ENCODE measurements around the gene TCTN1. TPM values are rescaled to one million over a fixed set of nuclear protein-coding genes. Genes with fewer than 3 reads are reported as not detected.
"Not testable (repeated sequence)": the region's sequence is repeated elsewhere in the genome, so short reads cannot be mapped to it uniquely, and the experiment has no call there.

TCTN1 gene
- total and polyA plus RNA-seq, 2 donors (not counting 1 experiment from before 2014, with no cell fraction given): 49.1 to 69.8 TPM

DNA sequence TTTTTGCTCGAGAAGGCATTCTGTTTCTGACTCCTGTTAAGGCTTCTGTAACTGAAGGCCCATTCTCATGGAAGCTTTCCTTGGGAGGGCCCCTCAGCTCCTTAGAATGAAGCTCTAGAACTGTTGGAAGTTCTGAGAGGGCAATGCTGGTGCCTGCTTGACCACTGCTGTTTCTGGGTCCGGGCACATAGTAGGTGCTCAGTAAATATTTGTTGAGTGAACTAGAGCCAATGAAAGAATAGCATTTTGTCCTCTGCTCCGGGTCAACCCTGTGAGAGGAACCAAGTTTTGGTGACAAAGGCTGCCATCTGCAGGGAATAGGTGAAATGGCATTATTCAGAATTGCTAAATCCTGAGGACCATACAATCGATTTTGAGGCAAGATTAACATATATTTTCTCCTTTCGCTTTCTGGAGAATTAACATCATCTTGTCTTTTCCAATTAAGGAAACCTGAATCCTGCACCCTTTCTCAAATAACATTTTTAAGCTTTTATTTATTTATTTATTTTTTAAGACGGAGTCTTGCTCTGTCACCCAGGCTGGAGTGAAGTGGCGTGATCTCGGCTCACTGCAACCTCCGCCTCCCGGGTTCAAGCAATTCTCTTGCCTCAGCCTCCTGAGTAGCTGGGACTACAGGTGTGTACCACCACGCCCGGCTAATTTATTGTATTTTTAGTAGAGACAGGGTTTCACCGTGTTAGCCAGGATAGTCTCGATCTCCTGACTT lies 11.7 kb upstream of the TCTN1 start:
- TF ChIP-seq, protein P1, sequence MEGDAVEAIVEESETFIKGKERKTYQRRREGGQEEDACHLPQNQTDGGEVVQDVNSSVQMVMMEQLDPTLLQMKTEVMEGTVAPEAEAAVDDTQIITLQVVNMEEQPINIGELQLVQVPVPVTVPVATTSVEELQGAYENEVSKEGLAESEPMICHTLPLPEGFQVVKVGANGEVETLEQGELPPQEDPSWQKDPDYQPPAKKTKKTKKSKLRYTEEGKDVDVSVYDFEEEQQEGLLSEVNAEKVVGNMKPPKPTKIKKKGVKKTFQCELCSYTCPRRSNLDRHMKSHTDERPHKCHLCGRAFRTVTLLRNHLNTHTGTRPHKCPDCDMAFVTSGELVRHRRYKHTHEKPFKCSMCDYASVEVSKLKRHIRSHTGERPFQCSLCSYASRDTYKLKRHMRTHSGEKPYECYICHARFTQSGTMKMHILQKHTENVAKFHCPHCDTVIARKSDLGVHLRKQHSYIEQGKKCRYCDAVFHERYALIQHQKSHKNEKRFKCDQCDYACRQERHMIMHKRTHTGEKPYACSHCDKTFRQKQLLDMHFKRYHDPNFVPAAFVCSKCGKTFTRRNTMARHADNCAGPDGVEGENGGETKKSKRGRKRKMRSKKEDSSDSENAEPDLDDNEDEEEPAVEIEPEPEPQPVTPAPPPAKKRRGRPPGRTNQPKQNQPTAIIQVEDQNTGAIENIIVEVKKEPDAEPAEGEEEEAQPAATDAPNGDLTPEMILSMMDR (IDR thresholded peaks at IDR 0.05): peak; percentile 85
- not testable (repeated sequence) for H3K9me3 Mint-ChIP-seq (ENCODE audit: insufficient read depth); H3K9me3 ChIP-seq (ENCODE audit: control extremely low read depth in 1 of 3, control insufficient read depth in 2 of 3, insufficient read depth in 1 of 3, low read length in 2 of 3); H3K27me3 Mint-ChIP-seq; H3K36me3 ChIP-seq (replicated peaks in 1 of 2; ENCODE audit: control extremely low read depth in 1 of 2, control insufficient read depth in 1 of 2, extremely low read depth in 1 of 2, insufficient read depth in 2 of 2, low read length in 1 of 2); H3K9ac ChIP-seq (ENCODE audit: low read length); H4K20me1 ChIP-seq (ENCODE audit: control insufficient read depth, insufficient read depth, low read length, poor library complexity, severe bottlenecking); H3K4me3 ChIP-seq (ENCODE audit: control extremely low read depth in 1 of 5, extremely low read depth in 1 of 5, insufficient read depth in 1 of 5, low read depth in 2 of 5, low read length in 4 of 5); H3K27me3 ChIP-seq (replicated peaks in 1 of 4; ENCODE audit: control extremely low read depth in 1 of 4, control insufficient read depth in 3 of 4, insufficient read depth in 4 of 4, low read length in 3 of 4)
- Histone ChIP-seq H2AFZ (ENCODE audit: insufficient read depth, low read depth, low read length, poor library complexity, severe bottlenecking) (peak overlapping the region; percentile 40), H3K4me1 (ENCODE audit: control insufficient read depth in 2 of 2, insufficient read depth in 2 of 2, low read length in 2 of 2) (peaks cover 60 to 69% of the 10 kb centered on the region in 2 donors), H3K79me2 (ENCODE audit: control insufficient read depth, insufficient read depth, low read length) (peaks cover 32% of the 10 kb centered on the region), H3K4me2 (replicated peaks; ENCODE audit: low read depth, low read length, poor library complexity, severe bottlenecking) (peak overlapping the region; percentile 8), H3K27ac (ENCODE audit: low read length in 2 of 2) (peak overlapping the region; percentile 37 to 60)
- Mint-ChIP-seq H3K27ac (peak overlapping the region; percentile 85), H3K4me3 (peak overlapping the region; percentile 7), H3K4me1 (peaks cover 51% of the 10 kb centered on the region)
- DNase-seq (peak; percentile 77), ATAC-seq (ENCODE audit: low read depth) (peak; percentile 34)
- POLR2A ChIA-PET: interaction anchor here (0.6 to 2.6 kb wide), 9 partner anchors 11 to 302 kb away, joined by 3 to 11 read pairs (median 5); partner anchors contain the start of genes ARPC3, FAM216A, GPN3 and TCTN1
- intact Hi-C loops (cut with micrococcal nuclease): loop anchor here (1.0 to 10.0 kb wide), 5 partner anchors 11 to 497 kb away; partner anchors contain the start of genes FAM216A, GPN3, RAD9B and VPS29
- CTCF ChIA-PET: interaction anchor here (0.7 to 9.7 kb wide), 54 partner anchors 9 to 286 kb away, joined by 3 to 329 read pairs (median 8); partner anchors contain the start of genes ARPC3, FAM216A, GPN3 and HVCN1
- WGBS (ENCODE audit: insufficient coverage): 71% methylated on average over 9 of the region's 14 CpGs

- Histone ChIP-seq H3K4me2 (replicated peaks; ENCODE audit: low read depth, low read length, poor library complexity, severe bottlenecking) (peak overlapping the region; percentile 62), H3K27ac (ENCODE audit: low read length in 2 of 2) (peak overlapping the region; percentile 77 to 94), H3K27me3 (replicated peaks in 1 of 4; ENCODE audit: control extremely low read depth in 1 of 4, control insufficient read depth in 3 of 4, insufficient read depth in 4 of 4, low read length in 3 of 4) (no peaks in the 10 kb centered on the region), H3K9ac (ENCODE audit: low read length) (peak overlapping the region; percentile 58), H3K9me3 (ENCODE audit: control extremely low read depth in 1 of 3, control insufficient read depth in 2 of 3, insufficient read depth in 1 of 3, low read length in 2 of 3) (no peaks in the 10 kb centered on the region), H3K79me2 (ENCODE audit: control insufficient read depth, insufficient read depth, low read length) (peaks cover 29% of the 10 kb centered on the region), H3K4me1 (ENCODE audit: control insufficient read depth in 2 of 2, insufficient read depth in 2 of 2, low read length in 2 of 2) (peaks cover 71 to 83% of the 10 kb centered on the region in 2 donors), H3K36me3 (replicated peaks in 1 of 2; ENCODE audit: control extremely low read depth in 1 of 2, control insufficient read depth in 1 of 2, extremely low read depth in 1 of 2, insufficient read depth in 2 of 2, low read length in 1 of 2) (no peaks in the 10 kb centered on the region), H4K20me1 (ENCODE audit: control insufficient read depth, insufficient read depth, low read length, poor library complexity, severe bottlenecking) (no peaks in the 10 kb centered on the region), H2AFZ (ENCODE audit: insufficient read depth, low read depth, low read length, poor library complexity, severe bottlenecking) (peak overlapping the region; percentile 58), H3K4me3 (ENCODE audit: control extremely low read depth in 1 of 5, extremely low read depth in 1 of 5, insufficient read depth in 1 of 5, low read depth in 2 of 5, low read length in 4 of 5) (peak overlapping the region; percentile 7 to 74 (median 55))
- ChIA-PET POLR2A (interaction anchor here (0.7 to 2.2 kb wide), 15 partner anchors 9 to 156 kb away, joined by 3 to 18 read pairs (median 8); partner anchors contain the start of genes ARPC3, FAM216A, GPN3 and HVCN1), CTCF (interaction anchor here (0.6 to 9.7 kb wide), 21 partner anchors 9 to 291 kb away, joined by 3 to 329 read pairs (median 4); partner anchors contain the start of genes ARPC3, FAM216A, GPN3 and TCTN1)
- no peaks in the 10 kb centered on the region for H3K9me3 Mint-ChIP-seq (ENCODE audit: insufficient read depth)
- no peak for TF ChIP-seq EZH2 (IDR thresholded peaks at IDR 0.05; ENCODE audit: borderline replicate concordance, insufficient read depth, low read depth, low read length, poor library complexity, severe bottlenecking)
- TF ChIP-seq, protein P1 (IDR thresholded peaks at IDR 0.05): no peak
- WGBS (ENCODE audit: insufficient coverage): 67% methylated on average over 4 of the region's 8 CpGs
- no peak for ATAC-seq (ENCODE audit: low read depth)
- H3K4me3 Mint-ChIP-seq: peak overlapping the region; percentile 77
- peak; percentile 43 for DNase-seq
- H3K27ac Mint-ChIP-seq: peak overlapping the region; percentile 88
- peaks cover 65% of the 10 kb centered on the region for H3K4me1 Mint-ChIP-seq
- H3K27me3 Mint-ChIP-seq: no peaks in the 10 kb centered on the region
- intact Hi-C loops (cut with micrococcal nuclease): loop anchor here (10.0 kb wide), 1 partner anchor 501 kb away; no protein-coding TSS in a partner anchor
Observed at GRCh38 chr12:110606253-110606611, 7.7 kb upstream of the TCTN1 start.
